ENCODE data around the gene NTN5. TPM values are rescaled to one million over a fixed set of nuclear protein-coding genes. Genes with fewer than 3 reads are reported as not detected.
A peak's percentile ranks its signal among the peaks of the same experiment; 100 is the strongest.

NTN5 gene
- 0.17 TPM in 1 of 2 replicates, not detected in the other for total RNA-seq (2022)
- percentile 11 among the genes with signal in this experiment for Bru-seq, nascent RNA
- BruChase-seq, experiment 1, labeled RNA remaining after a 6-hour chase: percentile 29 among the genes with signal in this experiment
- percentile 15 among the genes with signal in this experiment for BruChase-seq, experiment 2, labeled RNA remaining after a 2-hour chase
- long read RNA-seq: 0 reads

GRCh38 chr19:48672994-48673393 is at the start of gene NTN5:
Gene NTN5, minus strand, starts transcription at chr19:48673017. Its CDS starts 2,031 bp downstream, at chr19:48670986.
- BruUV-seq (replicated peaks): no TSS peak
- POLR2A ChIA-PET: no interaction called here
- CTCF ChIA-PET: interaction anchor here (1.0 kb wide), 1 partner anchor 169 kb away, joined by 3 read pairs; no protein-coding TSS in a partner anchor
- TF ChIP-seq, protein P1, sequence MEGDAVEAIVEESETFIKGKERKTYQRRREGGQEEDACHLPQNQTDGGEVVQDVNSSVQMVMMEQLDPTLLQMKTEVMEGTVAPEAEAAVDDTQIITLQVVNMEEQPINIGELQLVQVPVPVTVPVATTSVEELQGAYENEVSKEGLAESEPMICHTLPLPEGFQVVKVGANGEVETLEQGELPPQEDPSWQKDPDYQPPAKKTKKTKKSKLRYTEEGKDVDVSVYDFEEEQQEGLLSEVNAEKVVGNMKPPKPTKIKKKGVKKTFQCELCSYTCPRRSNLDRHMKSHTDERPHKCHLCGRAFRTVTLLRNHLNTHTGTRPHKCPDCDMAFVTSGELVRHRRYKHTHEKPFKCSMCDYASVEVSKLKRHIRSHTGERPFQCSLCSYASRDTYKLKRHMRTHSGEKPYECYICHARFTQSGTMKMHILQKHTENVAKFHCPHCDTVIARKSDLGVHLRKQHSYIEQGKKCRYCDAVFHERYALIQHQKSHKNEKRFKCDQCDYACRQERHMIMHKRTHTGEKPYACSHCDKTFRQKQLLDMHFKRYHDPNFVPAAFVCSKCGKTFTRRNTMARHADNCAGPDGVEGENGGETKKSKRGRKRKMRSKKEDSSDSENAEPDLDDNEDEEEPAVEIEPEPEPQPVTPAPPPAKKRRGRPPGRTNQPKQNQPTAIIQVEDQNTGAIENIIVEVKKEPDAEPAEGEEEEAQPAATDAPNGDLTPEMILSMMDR (IDR thresholded peaks at IDR 0.05; ENCODE audit: unreplicated experiment): no peak
- Mint-ChIP-seq H3K36me3 (ENCODE audit: insufficient read depth, unreplicated experiment) (peaks cover 6% of the 10 kb centered on the region), H3K27ac (ENCODE audit: low read depth, unreplicated experiment) (no peak within 1 kb of the TSS), H3K9me3 (ENCODE audit: unreplicated experiment) (peaks cover 18% of the 10 kb centered on the region), H3K27me3 (ENCODE audit: insufficient read depth, unreplicated experiment) (no peaks in the 10 kb centered on the region), H3K4me1 (ENCODE audit: insufficient read depth, unreplicated experiment) (peaks cover 5% of the 10 kb centered on the region), H3K4me3 (ENCODE audit: unreplicated experiment) (no peak within 1 kb of the TSS)
- DNase-seq (ENCODE audit: unreplicated experiment): no peak
- intact Hi-C loops (cut with micrococcal nuclease): no loop called here

DNA sequence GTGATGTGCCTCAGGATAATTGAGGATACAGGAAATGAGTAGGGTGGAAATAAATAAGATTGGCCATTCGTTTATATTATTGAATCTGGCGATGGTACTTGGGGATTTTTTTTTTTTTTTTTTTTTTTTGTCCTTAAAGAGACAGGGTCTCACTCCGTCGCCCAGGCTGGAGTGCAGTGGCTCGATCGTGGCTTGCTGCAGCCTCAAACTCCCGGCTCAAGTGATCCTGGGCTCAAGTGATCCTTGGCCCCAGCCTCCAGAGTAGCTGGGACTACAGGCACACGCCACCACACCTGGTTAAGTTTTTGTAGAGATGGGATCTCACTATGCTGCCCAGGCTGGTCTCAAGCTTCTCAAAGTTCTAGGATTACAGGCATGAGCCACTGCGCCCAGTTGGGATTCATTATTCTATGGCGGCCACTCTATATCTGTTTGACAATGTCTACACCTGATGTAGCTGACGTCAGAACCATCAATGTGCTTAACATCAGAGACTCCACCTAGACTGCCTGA is 49.4 kb upstream of the NTN5 start:
- no peaks in the 10 kb centered on the region for H3K36me3 Mint-ChIP-seq (ENCODE audit: insufficient read depth, unreplicated experiment)
- DNase-seq (ENCODE audit: unreplicated experiment): no peak
- ChIA-PET POLR2A (no interaction called here), CTCF (no interaction called here)
- no peak overlapping the region for H3K27ac Mint-ChIP-seq (ENCODE audit: low read depth, unreplicated experiment)
- intact Hi-C loops (cut with micrococcal nuclease): no loop called here
- TF ChIP-seq, protein P1 (IDR thresholded peaks at IDR 0.05; ENCODE audit: unreplicated experiment): no peak
- peaks cover 13% of the 10 kb centered on the region for H3K4me1 Mint-ChIP-seq (ENCODE audit: insufficient read depth, unreplicated experiment)
- BruUV-seq (replicated peaks): no TSS peak
- H3K9me3 Mint-ChIP-seq (ENCODE audit: unreplicated experiment): peaks cover 8% of the 10 kb centered on the region
- H3K27me3 Mint-ChIP-seq (ENCODE audit: insufficient read depth, unreplicated experiment): no peaks in the 10 kb centered on the region
- no peak overlapping the region for H3K4me3 Mint-ChIP-seq (ENCODE audit: unreplicated experiment)

GRCh38 chr19:48720613-48721296 is 47.9 kb upstream of the NTN5 start:
- H3K27me3 Mint-ChIP-seq (ENCODE audit: insufficient read depth, unreplicated experiment): no peaks in the 10 kb centered on the region
- H3K27ac Mint-ChIP-seq (ENCODE audit: low read depth, unreplicated experiment): peak overlapping the region; percentile 30
- peaks cover 8% of the 10 kb centered on the region for H3K9me3 Mint-ChIP-seq (ENCODE audit: unreplicated experiment)
- no TSS peak for BruUV-seq (replicated peaks)
- no peaks in the 10 kb centered on the region for H3K36me3 Mint-ChIP-seq (ENCODE audit: insufficient read depth, unreplicated experiment)
- DNase-seq (ENCODE audit: unreplicated experiment): peak; percentile 100
- TF ChIP-seq, protein P1 (IDR thresholded peaks at IDR 0.05; ENCODE audit: unreplicated experiment): no peak
- ChIA-PET CTCF (interaction anchor here (0.6 to 0.9 kb wide), 5 partner anchors 33 to 457 kb away, joined by 3 to 5 read pairs (median 4); no protein-coding TSS in a partner anchor), POLR2A (interaction anchor here (0.6 to 1.2 kb wide), 9 partner anchors 8 to 1446 kb away, joined by 3 to 8 read pairs (median 3); partner anchors contain the start of genes CA11, FUT1, PPP1R15A and RPL18)
- H3K4me1 Mint-ChIP-seq (ENCODE audit: insufficient read depth, unreplicated experiment): peaks cover 13% of the 10 kb centered on the region
- peak overlapping the region; percentile 87 for H3K4me3 Mint-ChIP-seq (ENCODE audit: unreplicated experiment)
- intact Hi-C loops (cut with micrococcal nuclease): no loop called here

- Mint-ChIP-seq H3K27me3 (ENCODE audit: insufficient read depth, unreplicated experiment) (no peaks in the 10 kb centered on the region), H3K4me3 (ENCODE audit: unreplicated experiment) (peak overlapping the region; percentile 87), H3K9me3 (ENCODE audit: unreplicated experiment) (peaks cover 6% of the 10 kb centered on the region), H3K4me1 (ENCODE audit: insufficient read depth, unreplicated experiment) (peaks cover 10% of the 10 kb centered on the region), H3K27ac (ENCODE audit: low read depth, unreplicated experiment) (peak overlapping the region; percentile 30), H3K36me3 (ENCODE audit: insufficient read depth, unreplicated experiment) (no peaks in the 10 kb centered on the region)
- CTCF ChIA-PET: interaction anchor here (0.6 to 0.9 kb wide), 3 partner anchors 32 to 457 kb away, joined by 3 to 4 read pairs (median 4); no protein-coding TSS in a partner anchor
- TF ChIP-seq, protein P1 (IDR thresholded peaks at IDR 0.05; ENCODE audit: unreplicated experiment): no peak
- no peak for DNase-seq (ENCODE audit: unreplicated experiment)
- POLR2A ChIA-PET: interaction anchor here (0.6 to 1.2 kb wide), 8 partner anchors 8 to 1446 kb away, joined by 3 to 8 read pairs (median 4); partner anchors contain the start of genes CA11, FUT1, PPP1R15A and RPL18
- BruUV-seq (replicated peaks): no TSS peak
- intact Hi-C loops (cut with micrococcal nuclease): no loop called here
Measured at GRCh38 chr19:48720251-48720612, 47.4 kb upstream of the NTN5 start.
